ENCODE measurements around the gene S100A14.

- no peak for TF ChIP-seq ESRRA (IDR thresholded peaks at IDR 0.05; ENCODE audit: borderline replicate concordance, low read length)
- TF ChIP-seq, protein P1, sequence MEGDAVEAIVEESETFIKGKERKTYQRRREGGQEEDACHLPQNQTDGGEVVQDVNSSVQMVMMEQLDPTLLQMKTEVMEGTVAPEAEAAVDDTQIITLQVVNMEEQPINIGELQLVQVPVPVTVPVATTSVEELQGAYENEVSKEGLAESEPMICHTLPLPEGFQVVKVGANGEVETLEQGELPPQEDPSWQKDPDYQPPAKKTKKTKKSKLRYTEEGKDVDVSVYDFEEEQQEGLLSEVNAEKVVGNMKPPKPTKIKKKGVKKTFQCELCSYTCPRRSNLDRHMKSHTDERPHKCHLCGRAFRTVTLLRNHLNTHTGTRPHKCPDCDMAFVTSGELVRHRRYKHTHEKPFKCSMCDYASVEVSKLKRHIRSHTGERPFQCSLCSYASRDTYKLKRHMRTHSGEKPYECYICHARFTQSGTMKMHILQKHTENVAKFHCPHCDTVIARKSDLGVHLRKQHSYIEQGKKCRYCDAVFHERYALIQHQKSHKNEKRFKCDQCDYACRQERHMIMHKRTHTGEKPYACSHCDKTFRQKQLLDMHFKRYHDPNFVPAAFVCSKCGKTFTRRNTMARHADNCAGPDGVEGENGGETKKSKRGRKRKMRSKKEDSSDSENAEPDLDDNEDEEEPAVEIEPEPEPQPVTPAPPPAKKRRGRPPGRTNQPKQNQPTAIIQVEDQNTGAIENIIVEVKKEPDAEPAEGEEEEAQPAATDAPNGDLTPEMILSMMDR (IDR thresholded peaks at IDR 0.05) = no peak
- TF ChIP-seq EP300 (IDR thresholded peaks at IDR 0.05) = no peak
- TF ChIP-seq SMC3 (IDR thresholded peaks at IDR 0.05) = no peak
- TF ChIP-seq USF2 (IDR thresholded peaks at IDR 0.05) = no peak
- TF ChIP-seq POLR2AphosphoS2 (conservative IDR thresholded peaks at IDR 0.05; ENCODE audit: low read length) = no peak
- no peak for TF ChIP-seq HMGXB4 (CRISPR knock-in tag; IDR thresholded peaks at IDR 0.05; ENCODE audit: borderline replicate concordance)
- no peak for TF ChIP-seq GATA3 (IDR thresholded peaks at IDR 0.05; ENCODE audit: borderline replicate concordance)
- TF ChIP-seq, protein P2, sequence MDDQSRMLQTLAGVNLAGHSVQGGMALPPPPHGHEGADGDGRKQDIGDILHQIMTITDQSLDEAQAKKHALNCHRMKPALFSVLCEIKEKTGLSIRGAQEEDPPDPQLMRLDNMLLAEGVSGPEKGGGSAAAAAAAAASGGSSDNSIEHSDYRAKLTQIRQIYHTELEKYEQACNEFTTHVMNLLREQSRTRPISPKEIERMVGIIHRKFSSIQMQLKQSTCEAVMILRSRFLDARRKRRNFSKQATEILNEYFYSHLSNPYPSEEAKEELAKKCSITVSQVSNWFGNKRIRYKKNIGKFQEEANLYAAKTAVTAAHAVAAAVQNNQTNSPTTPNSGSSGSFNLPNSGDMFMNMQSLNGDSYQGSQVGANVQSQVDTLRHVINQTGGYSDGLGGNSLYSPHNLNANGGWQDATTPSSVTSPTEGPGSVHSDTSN (IDR thresholded peaks at IDR 0.05) = no peak
- TF ChIP-seq MYC (IDR thresholded peaks at IDR 0.05; ENCODE audit: borderline replicate concordance, low read length) = 0 out of 2 replicates have a peak, but pooled peaks have one; percentile 30
- no peak for TF ChIP-seq RFX5 (IDR thresholded peaks at IDR 0.05)
- no peak for TF ChIP-seq REST (IDR thresholded peaks at IDR 0.05)
- TF ChIP-seq FOXS1 (CRISPR knock-in tag; IDR thresholded peaks at IDR 0.05) = no peak
Observed at GRCh38 chr1:153658400-153659174, 42.5 kb upstream of the S100A14 start, which contains the start of gene SNAPIN.

All from A549 (cell line).